Gastroesophageal sphincter (tissue), 4 donors: ENCODE measurements around the gene TMEM131L. TPM values are rescaled to one million over a fixed set of nuclear protein-coding genes. Genes with fewer than 3 reads are reported as not detected.
"Not testable (repeated sequence)": the region's sequence is repeated elsewhere in the genome, so short reads cannot be mapped to it uniquely, and the experiment has no call there.

Experiments
- ATAC-seq: fragments of 150-250 bp; one replicate; pipeline ENCODE4 v1.9.1; 2016; ENCODE audit warnings: mild to moderate bottlenecking, moderate library complexity
- H3K27ac ChIP-seq, 4 donors: fragments of 200-600 bp; sonication (generic) in 3 of 4; 1 replicate in 3 of 4; 2 replicates in 1 of 4; pipeline ENCODE4 v1.5.1; 2016 to 2019
- H3K27me3 ChIP-seq: fragments of 200-600 bp; sonication (generic); one replicate; pipeline ENCODE4 v1.5.1; 2019
- H3K36me3 ChIP-seq, 2 donors: fragments of 200-600 bp; sonication (generic); one replicate each; pipeline ENCODE4 v1.5.1; 2019; ENCODE audit warnings: control low read depth in 1 of 2
- H3K4me1 ChIP-seq, 3 donors: fragments of 200-600 bp; sonication (generic); 1 replicate in 2 of 3; 2 replicates in 1 of 3; pipeline ENCODE4 v1.5.1; 2016 to 2019; ENCODE audit warnings: control low read depth in 2 of 3
- H3K4me3 ChIP-seq, 2 donors: fragments of 200-600 bp; sonication (generic); one replicate each; pipeline ENCODE4 v1.5.1; 2019; ENCODE audit warnings: mild to moderate bottlenecking in 1 of 2, moderate library complexity in 1 of 2
- H3K9me3 ChIP-seq, 3 donors: fragments of 200-600 bp; sonication (generic); one replicate each; pipeline ENCODE4 v1.5.1; 2017 to 2019; ENCODE audit warnings: control low read depth in 2 of 3
- CTCF ChIP-seq, 4 experiments: fragments of 200-600 bp in 2 of 4; fragments of 450-650 bp in 2 of 4; sonication (generic) in 1 of 4; IDR thresholded peaks; one replicate each; pipeline ENCODE4 v1.5.1; 2017 to 2019; ENCODE audit warnings: antibody characterized with exemption in 4 of 4, mild to moderate bottlenecking in 2 of 4, moderate library complexity in 2 of 4
- EP300 ChIP-seq: sonication (generic); formaldehyde crosslinking; IDR thresholded peaks from one replicate; pipeline ENCODE4 v1.6.1; 2017; ENCODE audit warnings: antibody characterized with exemption, mild to moderate bottlenecking
- POLR2A ChIP-seq, 2 donors: fragments of 450-650 bp; IDR thresholded peaks; one replicate each; pipeline ENCODE4 v1.6.1; 2017; ENCODE audit warnings: antibody characterized with exemption in 2 of 2, mild to moderate bottlenecking in 2 of 2, moderate library complexity in 1 of 2
- POLR2AphosphoS5 ChIP-seq: sonication (generic); formaldehyde crosslinking; IDR thresholded peaks from one replicate; pipeline ENCODE4 v1.6.1; 2017; ENCODE audit warnings: antibody characterized with exemption
- WGBS, 2 donors: methylation state at CpG; one replicate each; pipeline ENCODE4 v1.1.5; 2018; ENCODE audit warnings: low coverage in 1 of 2; 5-methylcytosine and 5-hydroxymethylcytosine counted together
- total RNA-seq, 4 donors: library from RNA; depleted of rRNA; stranded (reverse); fragments of >200 nt; gene quantifications; one replicate each; pipeline ENCODE4 v1.1.0, GENCODE V29; 2016

Gene TMEM131L
- total RNA-seq, 4 donors from 2014 or later: 14.2 to 24.0 (median 18.4) TPM

DNA sequence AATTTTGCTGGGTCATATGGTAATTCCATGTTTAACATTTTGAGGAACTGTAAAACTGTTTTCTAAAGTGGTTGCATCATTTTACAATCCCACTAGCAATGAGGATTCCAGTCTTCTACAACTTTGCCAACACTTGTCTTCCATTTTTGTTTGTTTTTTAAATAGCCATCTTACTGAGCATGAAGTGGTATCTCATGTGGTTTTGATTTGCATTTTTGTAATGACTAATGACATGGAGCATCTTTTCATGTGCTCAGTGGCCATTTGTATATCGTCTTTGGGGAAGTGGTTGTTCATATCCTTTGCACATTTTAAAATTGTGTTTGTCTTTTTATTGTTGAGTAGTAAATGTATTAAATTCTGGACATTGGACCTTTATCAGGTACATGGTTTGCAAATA, 94.7 kb downstream of the TMEM131L start:
- ATAC-seq: no peak
- TF ChIP-seq CTCF (IDR thresholded peaks at IDR 0.05) (no peak), POLR2AphosphoS5 (no peak), POLR2A (IDR thresholded peaks at IDR 0.05) (no peak), EP300 (no peak)
- H3K4me3 ChIP-seq: no peak overlapping the region
- no peaks in the 10 kb centered on the region for H3K9me3 ChIP-seq
- WGBS, 2 donors: 84 to 86% methylated on average over 1 of the region's 1 CpG
- H3K27ac ChIP-seq: no peak overlapping the region
- H3K27me3 ChIP-seq: no peaks in the 10 kb centered on the region
- peaks cover 7 to 31% (median 10%) of the 10 kb centered on the region in 3 donors for H3K4me1 ChIP-seq
- peaks cover 4 to 18% of the 10 kb centered on the region in 2 donors for H3K36me3 ChIP-seq

DNA sequence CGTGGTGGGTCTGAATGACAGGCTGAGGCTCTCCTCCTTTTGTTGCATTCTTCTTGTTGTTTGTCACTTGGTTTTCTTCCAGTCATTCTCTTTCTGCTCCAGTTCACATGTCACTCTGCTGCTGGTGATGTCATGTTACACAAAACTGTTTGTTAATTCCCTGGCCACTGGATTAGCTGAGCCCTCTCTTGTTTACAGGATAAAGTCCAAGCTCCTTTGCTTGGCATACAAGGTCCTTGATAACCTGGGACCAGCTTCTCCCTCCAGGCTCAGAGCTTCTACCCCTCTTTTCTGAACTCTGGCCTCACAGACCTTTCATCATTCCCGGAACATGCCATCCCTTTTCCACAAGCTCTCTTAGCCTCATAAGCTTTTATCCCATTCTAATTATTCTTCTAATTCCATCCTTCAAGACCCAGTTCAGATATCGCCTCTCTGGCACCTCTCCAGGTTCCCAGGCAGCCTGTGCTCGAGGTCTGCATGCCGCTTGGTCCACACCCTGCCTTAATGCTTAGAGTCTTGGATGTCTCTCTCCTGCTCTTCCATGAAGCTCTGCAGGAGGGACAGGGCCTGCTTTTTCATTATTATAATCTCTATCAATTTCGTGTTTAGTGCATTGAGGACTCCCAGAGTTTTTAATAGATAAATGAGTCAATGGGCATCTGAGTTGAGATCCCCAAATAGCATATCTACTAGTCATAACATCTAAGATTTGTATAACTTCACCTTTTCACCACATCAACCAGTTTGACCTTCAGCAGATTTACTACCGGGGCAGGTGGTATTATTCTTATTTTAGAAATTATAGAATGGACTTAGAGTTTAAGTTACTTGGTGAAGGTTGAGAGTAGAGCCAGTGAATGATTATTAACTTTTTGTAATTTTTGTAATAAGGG, 98.7 kb downstream of the TMEM131L start:
- H3K9me3 ChIP-seq: no peaks in the 10 kb centered on the region
- ATAC-seq: peak; percentile 73
- peaks cover 7 to 42% (median 10%) of the 10 kb centered on the region in 3 donors for H3K4me1 ChIP-seq
- H3K4me3 ChIP-seq: no peak overlapping the region
- WGBS, 2 donors: 39 to 41% methylated on average over 6 to 7 of the region's 7 CpGs
- H3K27me3 ChIP-seq: no peaks in the 10 kb centered on the region
- peak overlapping the region in 3 of 4 donors; percentile 48 to 68 (median 56) for H3K27ac ChIP-seq
- TF ChIP-seq POLR2AphosphoS5 (peak; percentile 49), POLR2A (IDR thresholded peaks at IDR 0.05) (no peak)
- peaks cover 0 to 4% of the 10 kb centered on the region in 2 donors for H3K36me3 ChIP-seq

- H3K4me1 ChIP-seq: peaks cover 7 to 42% (median 10%) of the 10 kb centered on the region in 3 donors
- 71 to 86% methylated on average over 1 to 6 of the region's 8 CpGs for WGBS, 2 donors
- ATAC-seq: no peak
- no peaks in the 10 kb centered on the region for H3K27me3 ChIP-seq
- H3K27ac ChIP-seq: peak overlapping the region in 1 of 4 donors; percentile 19
- no peaks in the 10 kb centered on the region for H3K36me3 ChIP-seq
- H3K4me3 ChIP-seq: no peak overlapping the region
- TF ChIP-seq POLR2AphosphoS5 (no peak), CTCF (IDR thresholded peaks at IDR 0.05) (no peak), EP300 (no peak), POLR2A (IDR thresholded peaks at IDR 0.05) (no peak)
- H3K9me3 ChIP-seq: no peaks in the 10 kb centered on the region
Measured at GRCh38 chr4:153566631-153567150, 100.5 kb downstream of the TMEM131L start.

GRCh38 chr4:153567660-153568059, 101.5 kb downstream of the TMEM131L start:
- H3K27ac ChIP-seq, H3K36me3 ChIP-seq, H3K27me3 ChIP-seq, ATAC-seq, H3K4me3 ChIP-seq, H3K9me3 ChIP-seq: not testable (repeated sequence)
- 92% methylated on average over 3 of the region's 3 CpGs; no CpG with 5 or more reads in 1 of the 2 donors for WGBS, 2 donors
- peaks cover 7 to 46% (median 10%) of the 10 kb centered on the region in 3 donors for H3K4me1 ChIP-seq

DNA sequence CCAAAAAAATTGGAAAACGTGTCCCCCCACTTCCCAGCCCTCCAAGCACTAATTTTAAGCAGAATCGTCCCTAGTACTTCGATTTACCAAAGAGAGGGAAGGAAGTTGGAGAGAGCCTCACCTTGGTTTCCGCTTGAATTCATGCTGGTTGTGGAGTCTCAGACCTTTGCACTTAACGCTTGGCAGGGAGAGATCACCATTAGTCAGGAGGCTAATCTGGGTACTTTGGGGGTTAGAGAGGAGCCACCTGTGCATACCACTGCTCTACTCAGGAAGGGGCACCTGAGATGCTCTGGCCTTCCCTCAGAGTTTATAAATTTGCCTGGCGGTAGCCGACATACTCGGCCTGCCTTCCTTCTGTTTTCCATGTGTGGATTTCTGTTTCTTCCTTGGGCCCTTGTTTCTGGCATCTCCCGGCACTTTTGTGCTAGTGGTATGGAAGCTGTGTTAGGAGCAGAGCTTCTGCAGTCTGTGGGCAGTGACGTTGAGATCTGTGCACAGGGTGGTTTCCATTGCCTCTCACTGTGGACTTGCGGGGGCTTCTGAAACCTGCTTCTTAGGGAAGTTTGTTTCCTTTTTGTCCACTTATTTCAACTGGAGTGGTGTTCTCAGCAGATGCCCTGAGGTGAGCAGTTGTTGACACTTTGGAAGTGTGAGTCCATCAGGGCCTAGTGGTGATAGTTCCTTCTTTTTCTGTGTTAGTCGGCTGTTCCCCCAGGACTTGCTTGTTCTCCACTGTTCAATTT, 104.2 kb downstream of the TMEM131L start:
- no peak for ATAC-seq
- TF ChIP-seq POLR2A (IDR thresholded peaks at IDR 0.05) (no peak), POLR2AphosphoS5 (no peak), CTCF (IDR thresholded peaks at IDR 0.05) (no peak), EP300 (no peak)
- no peak overlapping the region for H3K4me3 ChIP-seq
- peaks cover 0 to 56% (median 9%) of the 10 kb centered on the region in 3 donors for H3K4me1 ChIP-seq
- no peak overlapping the region for H3K27ac ChIP-seq
- no peaks in the 10 kb centered on the region for H3K9me3 ChIP-seq
- 81 to 84% methylated on average over 6 to 9 of the region's 12 CpGs for WGBS, 2 donors
- no peaks in the 10 kb centered on the region for H3K36me3 ChIP-seq
- no peaks in the 10 kb centered on the region for H3K27me3 ChIP-seq
